ENCODE measurements around the gene MARK4.
"Not testable (repeated sequence)": the region's sequence is repeated elsewhere in the genome, so short reads cannot be mapped to it uniquely, and the experiment has no call there.

The MARK4 gene

DNA sequence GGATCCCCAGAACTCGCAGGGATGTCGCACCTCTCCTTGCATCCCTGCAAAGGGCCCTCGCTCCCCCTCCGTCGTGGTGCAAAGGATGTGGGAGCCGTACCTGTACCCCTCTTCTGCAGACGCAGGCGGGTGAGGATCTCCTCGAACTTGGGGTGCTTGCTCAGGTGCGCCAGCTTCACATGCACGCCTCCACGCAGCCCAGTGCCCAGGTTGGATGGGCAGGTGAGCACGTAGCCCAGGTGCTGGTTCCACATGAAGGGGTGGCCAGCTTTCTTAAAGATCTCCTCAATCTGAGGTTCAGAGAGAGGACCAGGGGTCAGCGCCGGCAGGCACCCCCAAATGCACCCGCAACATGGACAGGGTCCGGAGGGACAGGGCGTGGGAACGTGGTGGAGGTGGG is 56.3 kb downstream of the MARK4 start:
- no peak for DNase-seq

DNA sequence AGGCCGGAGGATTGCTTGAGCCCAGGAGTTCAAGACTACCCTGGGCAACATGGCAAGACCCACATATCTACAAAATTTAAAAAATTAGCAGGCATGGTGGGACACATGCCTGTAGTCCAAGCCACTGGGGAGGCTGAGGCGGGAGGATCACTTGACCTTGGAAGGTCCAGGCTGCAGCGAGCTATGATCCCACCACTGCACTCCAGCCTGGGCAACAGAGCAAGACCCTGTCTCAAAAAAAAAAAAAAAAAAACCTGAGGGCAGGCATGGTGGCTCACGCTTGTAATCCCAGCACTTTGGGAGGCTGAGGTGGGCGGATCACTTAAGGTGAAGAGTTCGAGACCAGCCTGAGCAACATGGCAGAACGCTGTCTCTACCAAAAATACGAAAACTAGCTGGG is 58.3 kb downstream of the MARK4 start:
- DNase-seq, result not testable (repeated sequence)

DNA sequence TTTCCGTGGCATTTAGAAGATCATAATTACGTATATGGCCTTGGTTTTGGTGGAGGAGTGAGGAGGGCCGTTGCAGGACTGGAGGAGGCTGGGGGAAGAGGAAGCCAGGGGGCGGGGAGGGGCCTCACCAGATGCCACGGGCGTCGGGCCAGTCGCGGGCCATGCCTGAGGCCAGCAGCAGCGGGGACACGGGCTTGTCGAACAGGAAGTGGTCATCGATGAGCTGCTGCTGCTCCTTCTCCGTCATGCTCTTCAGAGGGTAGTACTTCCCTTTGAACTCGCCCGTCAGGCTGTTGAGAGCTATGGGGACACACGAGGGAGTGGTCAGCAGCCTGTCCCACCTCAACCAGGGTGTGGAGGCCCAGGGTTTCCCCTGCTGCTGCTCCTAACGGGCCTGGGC is 60.5 kb downstream of the MARK4 start:
- DNase-seq, result no peak

DNA sequence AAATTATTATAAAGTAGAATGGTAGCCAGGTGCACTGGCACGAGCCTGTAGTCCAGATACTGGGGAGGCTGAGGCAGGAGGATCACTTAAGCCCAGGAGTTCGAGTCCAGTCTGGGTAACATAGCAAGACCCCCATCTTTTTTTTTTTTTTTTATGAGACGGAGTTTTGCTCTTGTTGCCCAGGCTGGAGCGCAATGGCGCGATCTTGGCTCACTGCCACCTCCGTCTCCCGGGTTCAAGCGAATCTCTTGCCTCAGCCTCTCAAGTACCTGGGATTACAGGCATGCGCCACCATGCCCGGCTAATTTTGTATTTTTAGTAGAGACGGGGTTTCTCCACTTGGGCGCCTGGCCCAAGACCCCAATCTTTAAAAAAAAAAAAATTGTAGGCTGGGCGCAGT is 61.2 kb downstream of the MARK4 start:
- not testable (repeated sequence) for DNase-seq

DNA sequence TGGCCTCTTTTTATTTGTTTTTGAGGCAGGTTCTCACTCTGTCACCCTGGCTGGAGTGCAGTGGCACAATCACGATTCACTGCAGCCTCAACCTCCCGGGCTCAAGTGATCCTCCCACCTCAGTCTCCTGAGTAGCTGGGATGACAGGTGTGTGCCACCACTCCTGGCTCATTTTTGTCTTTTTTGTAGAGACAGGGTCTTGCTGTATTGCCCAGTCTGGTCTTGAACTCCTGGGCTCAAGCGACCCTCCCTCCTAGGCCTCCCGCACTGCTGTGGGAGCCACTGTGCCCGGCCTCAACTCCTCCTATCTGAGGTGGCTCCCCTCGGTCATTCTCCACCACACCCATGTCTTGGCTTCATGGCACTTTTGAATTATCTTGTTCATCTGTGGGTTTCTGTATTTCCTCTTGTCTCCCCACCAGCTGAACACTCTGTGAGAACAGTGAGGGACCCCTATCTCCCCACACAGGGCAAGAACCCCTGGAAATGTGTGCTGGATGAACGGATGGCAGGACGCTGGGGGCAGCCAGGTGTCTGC is 63.7 kb downstream of the MARK4 start:
- DNase-seq, result no peak

DNA sequence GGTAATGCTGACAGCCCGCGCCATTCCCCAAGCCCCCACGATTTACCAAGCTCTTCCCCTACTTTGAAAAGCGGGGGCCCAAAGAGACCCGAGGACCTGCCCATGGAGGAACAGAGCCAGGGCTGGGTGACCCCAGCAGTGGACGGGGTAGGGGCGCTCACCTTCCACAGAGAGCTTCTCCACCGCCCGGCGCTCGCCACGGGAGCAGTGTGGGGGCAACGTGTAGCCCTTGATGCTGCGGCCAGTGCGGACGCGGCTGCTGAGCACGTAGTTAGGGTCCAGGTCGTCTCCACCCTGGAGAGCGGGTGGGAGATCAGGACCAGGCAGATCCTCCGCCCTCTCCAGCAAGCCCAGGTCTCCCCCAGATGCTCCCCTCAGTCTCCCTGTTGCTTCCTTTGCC is 64.2 kb downstream of the MARK4 start:
- DNase-seq, result no peak

DNA sequence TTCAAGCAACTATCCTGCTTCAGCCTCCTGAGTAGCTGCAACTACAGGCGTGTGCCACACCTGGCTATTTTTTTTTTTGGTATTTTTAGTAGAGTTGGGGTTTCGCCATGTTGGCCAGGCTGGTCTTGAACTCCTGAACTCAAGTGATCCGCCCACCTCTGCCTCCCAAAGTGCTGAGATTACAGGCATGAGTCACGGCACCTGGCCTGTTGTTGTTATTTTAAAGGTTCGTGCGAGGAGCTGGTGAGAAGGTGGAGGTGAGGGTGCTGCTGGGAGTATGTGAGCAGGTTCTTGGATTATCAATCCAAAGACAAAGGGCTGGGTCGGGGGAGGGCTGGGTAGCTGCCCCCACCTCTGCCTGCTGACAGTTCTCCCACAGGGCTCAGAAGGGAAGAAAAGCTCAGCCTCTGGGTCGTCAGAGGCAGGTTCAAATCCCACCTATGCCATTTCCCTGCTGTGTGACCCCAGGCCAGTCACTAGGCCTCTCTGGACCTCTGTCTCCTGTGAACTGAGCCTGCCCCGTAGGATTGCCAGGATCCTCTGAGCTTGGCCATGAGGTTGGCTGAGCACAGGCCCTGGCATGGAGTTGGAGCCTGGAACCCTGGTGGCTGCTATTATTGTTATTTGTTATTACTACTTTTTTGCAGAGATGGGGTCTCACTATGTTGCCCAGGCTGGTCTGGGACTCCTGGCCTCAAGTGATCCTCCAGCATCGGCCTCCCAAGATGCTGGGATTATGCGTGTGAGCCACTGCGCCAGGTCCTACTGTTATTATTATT is 70.1 kb downstream of the MARK4 start:
- DNase-seq, result no peak

DNA sequence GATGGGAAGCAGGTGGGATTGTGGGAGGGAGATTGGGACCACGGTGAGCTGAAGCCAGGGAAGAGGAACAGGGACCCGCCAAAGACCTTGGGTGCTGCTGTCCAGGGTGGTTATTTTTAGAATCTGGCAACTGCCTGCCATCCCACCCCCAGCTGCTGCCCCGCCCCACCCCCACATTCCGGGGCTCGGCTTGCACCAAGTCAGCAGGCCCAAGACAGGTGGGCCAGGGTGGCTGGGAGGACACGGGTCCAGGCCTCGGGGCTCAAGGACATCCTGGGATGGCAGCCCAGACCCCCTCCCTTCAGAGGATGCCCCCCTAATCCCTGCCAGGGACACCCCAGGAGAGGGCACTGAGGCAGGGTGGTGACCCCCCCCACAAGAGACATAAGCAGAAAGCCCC is 70.8 kb downstream of the MARK4 start:
- no peak for DNase-seq

DNA sequence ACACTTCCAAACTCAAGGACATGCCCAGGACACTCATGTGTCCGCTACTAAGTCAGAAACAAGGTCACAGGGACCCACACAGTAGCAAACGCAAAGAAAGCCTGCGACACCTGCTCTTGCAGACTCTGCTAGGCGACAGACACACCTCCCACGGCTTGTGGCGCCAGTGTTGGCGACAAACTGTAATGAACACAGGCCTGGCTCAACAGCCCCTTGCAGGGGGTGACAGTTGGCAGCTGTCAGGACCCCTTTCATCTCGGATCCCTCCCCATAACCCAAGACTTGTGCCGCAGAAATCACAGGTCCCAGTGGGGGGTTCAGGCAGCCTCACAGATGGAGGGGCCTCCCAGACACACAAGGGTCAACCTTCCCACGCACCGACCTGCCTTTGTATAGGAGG is 71.2 kb downstream of the MARK4 start:
- no peak for DNase-seq

DNA sequence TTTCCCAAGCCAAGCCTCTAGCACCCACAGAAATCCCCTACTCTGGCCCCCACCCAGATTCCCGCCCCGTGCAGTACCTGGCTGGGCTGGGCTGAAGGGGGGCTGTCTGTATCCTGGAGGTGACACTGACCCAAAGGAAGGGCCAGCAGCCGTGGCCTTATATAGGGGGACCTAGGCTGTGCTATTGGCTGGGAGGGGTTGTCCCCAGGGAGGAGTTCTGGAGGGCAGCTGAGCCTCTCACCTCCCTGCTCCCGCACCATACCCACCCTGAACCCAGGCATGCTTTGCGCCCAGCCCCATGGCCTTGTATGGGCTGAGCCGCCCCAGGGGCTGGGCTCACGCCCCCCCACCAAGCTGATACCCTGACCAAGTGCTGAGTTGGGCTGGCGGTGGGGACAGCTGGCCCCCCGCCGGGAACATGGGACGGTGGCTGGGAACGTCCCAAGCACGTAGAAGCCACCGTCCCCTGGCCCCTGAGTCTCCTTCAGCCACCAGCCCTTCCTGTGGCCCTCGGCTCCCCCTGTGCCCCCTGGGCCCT is 71.7 kb downstream of the MARK4 start, which contains the start of gene CKM:
CKM (minus strand) TSS at position 132 of the 538 bp plus-strand sequence. CDS start 3,162 bp downstream, outside the sequence.
- no peak for DNase-seq

DNA sequence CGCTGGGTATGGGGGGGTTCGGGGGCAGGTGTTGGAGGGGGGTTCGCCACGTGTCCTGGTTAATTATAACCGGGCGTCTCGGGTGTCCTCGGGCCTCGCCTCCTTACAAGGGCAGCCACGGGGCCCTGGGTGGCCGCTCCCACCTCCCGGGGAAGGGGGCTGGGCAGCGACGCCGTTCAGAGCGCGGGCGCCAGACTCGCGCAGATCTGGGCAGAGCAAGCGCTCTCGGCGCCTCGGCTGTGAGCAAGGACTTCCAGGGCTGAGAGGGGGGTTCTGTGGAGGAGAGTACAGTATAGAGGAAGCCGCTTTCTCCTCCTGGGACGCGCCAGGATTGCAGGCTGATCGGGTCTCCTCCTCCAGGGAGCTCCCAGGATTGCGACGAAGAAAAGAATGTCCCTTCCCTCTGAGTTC is 72.6 kb downstream of the MARK4 start:
- DNase-seq, result no peak

DNA sequence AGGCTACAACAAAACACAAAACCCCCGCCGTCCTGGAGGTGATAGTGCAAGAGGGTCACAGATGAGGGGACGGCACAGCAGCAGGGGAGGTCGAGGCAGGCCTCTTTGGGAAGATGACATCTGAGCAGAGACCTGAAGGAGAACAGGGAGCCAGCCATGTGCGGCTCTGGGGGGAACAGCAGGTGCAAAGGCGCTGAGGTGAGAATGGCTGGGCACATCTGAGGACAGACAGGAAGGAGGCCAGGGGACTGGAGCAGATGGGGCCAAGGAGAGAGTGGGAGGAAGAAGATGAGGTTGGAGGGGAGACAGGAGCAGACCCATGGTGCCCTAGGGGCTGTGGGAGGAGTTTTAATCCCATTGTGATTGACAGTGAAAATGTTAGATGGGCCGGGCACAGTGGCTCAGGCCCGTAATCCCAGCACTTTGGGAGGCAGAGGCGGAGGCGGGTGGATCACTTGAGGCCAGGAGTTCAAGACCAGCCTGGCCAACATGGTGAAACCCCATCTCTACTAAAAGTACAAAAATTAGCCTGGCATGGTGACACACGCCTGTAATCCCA is 73.4 kb downstream of the MARK4 start:
- no peak for DNase-seq

DNA sequence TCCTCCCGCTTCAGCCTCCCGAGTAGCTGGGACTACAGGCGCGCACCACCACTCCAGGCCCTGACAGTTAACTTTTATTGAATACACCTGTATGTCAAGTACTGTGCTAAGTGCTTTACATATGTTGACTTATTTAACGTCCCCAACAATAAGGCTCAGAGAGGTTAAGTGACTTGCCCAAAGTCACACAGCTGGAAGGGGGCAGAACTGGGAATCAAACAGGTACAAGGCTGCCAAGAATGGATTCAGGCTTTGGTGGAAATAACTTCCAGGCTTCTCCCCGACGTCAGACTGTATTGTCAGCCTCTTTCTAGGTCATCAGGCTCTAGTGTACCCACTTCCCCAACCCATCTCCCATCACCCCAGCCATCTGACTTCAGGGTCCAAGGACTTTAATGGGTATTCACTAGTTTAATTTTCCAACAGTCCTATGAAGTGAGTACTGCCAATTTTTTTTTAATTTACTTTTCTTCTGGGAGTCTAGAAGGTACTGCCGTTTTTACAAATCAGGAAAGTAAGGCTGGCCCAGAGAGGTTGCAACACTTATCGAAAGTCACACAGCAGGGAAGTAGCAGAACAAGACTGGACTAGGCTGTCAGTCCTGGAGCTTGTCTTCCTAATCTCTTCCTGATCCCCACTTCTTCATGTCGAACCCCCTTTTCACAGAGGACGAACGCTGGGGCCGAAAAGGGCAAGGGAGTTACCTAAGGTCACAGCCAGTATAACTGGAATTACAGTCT is 76.5 kb downstream of the MARK4 start:
- DNase-seq, result no peak

DNA sequence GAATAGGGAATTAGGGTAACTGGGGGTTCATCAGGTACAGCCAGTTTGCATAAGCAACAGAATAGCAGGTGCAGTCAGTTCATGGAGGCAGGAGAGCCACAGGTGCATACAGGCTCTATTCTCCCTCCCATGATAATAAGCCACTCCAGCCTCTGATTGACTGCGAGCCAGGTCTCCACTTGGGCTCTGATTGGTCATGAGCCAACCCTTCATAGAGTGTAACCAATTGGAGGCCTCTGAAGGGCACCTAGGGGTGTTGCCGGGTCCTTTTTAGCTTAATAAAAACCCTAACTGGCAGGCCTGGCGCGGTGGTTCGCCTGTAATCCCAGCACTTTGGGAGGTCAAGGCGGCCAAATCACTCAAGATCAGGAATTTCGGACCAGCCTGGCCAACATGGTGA is 80.3 kb downstream of the MARK4 start:
- no peak for DNase-seq

DNA sequence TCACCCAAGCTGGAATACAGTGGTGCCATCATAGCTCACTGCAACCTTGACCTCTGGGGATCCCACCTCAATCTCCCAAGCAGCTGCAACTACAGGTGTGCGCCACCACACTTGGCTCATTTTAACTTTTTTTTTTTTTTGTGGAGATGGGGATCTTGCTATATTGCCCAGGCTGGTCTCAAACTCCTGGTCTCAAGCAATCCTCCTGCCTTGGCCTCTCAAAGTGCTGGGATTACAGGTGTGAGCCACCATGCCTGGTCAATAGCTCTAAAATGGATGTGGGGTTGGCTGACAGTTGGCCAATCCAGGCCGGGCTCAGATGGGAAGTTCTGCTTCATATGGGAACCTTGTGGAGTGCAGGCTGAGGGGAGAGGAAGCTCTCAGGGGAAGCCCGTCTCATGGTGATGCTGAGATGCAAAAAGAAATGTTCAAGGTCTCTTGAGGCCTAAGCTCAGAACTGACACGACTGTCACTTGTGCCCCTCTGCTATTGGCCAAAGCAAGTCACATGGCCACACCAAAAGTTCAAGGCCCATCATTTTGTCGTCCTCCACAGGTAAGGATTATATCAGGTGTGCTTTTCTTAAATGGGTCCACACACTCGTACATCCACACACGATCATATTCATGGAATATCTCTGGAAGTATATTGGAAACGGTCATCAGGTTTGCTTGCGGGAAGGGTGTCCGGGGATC is 82.7 kb downstream of the MARK4 start:
- DNase-seq, result no peak

DNA sequence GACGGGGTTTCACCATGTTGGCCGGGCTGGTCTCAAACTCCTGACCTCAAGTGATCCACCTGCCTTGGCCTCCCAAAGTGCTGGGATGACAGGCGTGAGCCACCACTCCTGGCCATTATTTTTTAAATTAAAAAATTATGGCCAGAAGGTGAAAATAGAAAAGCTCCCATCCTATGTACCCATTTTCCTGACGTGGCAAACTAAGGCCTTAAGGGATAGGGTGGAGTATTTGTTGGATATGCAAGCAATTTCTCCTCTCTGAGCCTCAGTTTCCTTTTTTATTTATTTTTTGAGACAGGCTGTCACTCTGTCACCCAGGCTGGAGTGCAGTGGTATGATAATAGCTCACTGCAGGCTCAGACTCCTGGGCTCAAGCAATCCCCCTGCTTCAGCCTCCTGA is 83.8 kb downstream of the MARK4 start:
- not testable (repeated sequence) for DNase-seq

DNA sequence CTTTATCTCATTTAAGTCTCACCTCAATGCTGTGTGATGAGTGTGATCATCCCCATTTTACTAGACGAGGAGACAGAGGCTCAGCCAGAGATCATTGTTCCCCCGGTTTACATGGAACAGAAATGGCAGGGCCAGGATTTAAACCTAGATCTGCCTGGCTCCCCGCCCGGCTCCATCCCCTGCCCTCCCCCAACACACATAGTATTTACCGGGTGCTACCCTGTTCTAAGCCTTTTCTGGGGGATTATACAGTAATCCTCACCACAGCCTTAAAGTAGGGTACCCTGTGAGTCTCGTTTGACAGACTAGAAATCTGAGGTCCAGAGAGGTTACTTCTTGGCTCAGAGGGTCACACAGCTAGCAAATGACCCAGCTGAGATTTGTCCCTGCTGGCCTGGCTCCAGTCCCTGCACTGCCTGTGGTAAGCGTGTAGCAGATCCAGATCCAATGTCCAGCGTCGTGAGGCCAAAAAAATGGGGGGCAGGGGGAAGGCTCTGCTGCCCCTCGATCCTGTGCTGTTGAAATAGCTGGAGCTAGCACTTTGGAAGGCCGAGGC is 85.7 kb downstream of the MARK4 start:
- no peak for DNase-seq

DNA sequence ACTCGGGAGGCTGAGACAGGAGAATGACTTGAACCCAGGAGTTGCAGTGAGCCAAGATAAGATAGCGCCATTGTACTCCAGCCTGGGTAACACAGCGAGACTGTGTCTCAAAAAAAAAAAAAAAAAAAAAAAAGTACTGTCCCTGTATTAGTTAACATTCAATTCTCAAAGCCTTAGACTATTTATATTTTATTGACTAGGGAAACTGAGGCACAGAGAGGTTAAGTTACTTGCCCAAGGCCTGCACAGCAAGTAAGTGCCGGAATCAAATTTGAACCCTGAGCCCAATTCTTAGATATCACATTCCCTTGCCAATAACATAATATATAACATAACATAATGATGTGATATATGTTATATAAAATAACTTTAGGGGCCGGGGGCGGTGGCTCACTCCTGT is 88.6 kb downstream of the MARK4 start:
- no peak for DNase-seq

DNA sequence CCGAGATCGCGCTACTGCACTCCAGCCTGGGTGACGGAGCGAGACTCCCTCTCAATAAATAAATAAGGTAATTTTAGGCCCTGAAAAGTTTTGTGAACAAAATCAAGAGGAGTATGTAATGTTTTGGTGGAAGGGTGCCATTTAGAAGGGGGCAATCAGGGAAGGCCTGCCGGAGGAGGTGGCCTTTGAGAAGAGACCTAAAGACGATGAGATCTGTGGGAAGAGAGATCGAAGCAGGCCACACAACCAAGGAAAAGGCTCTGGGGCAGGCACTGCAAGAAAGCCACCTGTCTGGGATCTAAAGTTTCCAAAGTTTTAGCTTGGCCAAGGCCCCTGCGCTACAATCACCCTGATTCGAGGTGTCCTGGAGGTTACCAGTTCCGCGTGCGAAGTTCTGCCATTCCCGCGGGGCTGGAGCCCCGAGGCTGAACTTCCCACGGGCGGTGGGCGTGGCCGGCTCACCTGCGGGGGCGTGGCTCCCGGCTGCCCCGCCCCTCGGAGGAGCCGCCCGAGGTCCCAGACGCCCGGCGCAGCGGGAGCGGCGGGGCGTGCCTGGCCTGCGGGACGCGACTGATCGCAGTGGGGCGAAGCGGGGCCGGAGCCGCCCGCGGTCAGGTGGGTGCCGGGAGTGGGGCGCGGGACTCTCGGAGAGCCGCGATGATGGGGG is 89.3 kb downstream of the MARK4 start, which contains the start of gene KLC3:
KLC3 (plus strand) TSS at position 519 of the 667 bp plus-strand sequence. CDS start 4,792 bp downstream, outside the sequence.
- DNase-seq, result no peak

DNA sequence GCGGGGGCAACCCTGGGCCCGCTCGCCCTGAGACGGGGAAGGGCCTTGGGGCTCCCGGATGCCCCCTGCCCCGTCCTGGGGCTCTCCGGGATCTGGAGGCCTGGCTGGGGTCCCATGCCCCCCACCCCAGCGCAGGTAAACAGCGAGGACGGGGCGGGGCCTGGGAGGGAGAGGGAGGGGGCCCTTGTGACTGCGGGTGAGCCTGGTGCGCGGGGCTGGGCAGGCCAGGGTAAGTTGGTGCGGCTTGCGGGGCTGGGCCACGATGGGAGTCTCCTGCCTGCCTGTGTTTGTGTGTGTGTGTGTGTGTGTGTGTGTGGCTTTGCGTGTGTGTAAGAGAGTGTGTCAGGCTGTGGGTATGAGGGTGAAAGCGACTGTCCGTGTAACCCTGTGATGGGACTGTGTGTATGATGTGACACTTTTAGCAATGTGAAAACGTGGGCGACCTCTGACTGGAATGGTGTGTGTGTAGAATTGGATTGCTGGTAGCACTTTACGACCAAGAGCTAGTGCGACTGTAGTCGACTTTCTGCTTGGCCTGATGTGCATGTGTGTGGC is 89.9 kb downstream of the MARK4 start:
- no peak for DNase-seq

DNA sequence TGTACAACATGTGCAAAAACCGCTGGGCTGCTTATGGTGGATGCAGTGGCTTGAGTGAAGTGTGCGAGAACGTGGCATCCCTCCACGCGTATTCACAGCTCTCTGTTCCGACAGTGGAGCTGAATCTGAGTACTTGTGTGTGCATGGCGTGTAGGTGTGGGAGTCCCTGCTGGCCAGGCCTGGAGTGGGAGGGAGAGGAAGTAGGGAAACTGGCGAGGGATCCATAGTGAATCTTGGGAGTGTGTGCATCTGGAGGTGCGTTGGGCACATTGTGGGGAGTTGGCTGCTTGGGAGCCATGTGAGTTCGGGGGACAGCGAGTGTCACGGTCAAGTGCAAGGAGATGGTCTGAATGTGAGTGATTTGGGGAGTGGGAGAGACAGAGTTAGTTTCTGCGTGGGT is 91.8 kb downstream of the MARK4 start:
- no peak for DNase-seq

All from fibroblast of upper back skin (primary cell).